ENCODE measurements around the gene PDGFC. TPM values are rescaled to one million over a fixed set of nuclear protein-coding genes. Genes with fewer than 3 reads are reported as not detected.

The PDGFC gene
- total RNA-seq, 1 experiment from 2014 or later, result 4.5 TPM

- no peak overlapping the region for H3K56ac ChIP-seq (ENCODE audit: insufficient read length, low read depth, low read length)
- WGBS (ENCODE audit: extremely low coverage, insufficient read length, low lambda C conversion rate), result no CpG with 5 or more reads among the region's 4 CpGs
- no peak overlapping the region for H3K27ac ChIP-seq (ENCODE audit: insufficient read length, low read depth, low read length)
- H2AFZ ChIP-seq (ENCODE audit: low read length), result no peak overlapping the region
- H3K23ac ChIP-seq (ENCODE audit: insufficient read length, low read depth, low read length), result no peak overlapping the region
- no peak overlapping the region for H3K4me2 ChIP-seq (ENCODE audit: insufficient read depth, insufficient read length, low read length)
- no peak overlapping the region for H2BK12ac ChIP-seq (ENCODE audit: insufficient read length, low read depth, low read length)
- no peak overlapping the region for H3K4ac ChIP-seq (ENCODE audit: low read depth, low read length)
- H4K91ac ChIP-seq (ENCODE audit: insufficient read length, low read depth, low read length), result no peak overlapping the region
- no peaks in the 10 kb centered on the region for H3K27me3 Mint-ChIP-seq (ENCODE audit: low read depth)
- TF ChIP-seq CTCF (conservative IDR thresholded peaks at IDR 0.05), result no peak
- H2AK5ac ChIP-seq (ENCODE audit: insufficient read length, low read length), result no peak overlapping the region
- no peaks in the 10 kb centered on the region for H3K79me1 ChIP-seq (ENCODE audit: insufficient read depth, low read depth, low read length, poor library complexity, severe bottlenecking)
- no peak overlapping the region for H2BK120ac ChIP-seq (ENCODE audit: low read depth, low read length, poor library complexity, severe bottlenecking)
- no peak overlapping the region for H3T11ph ChIP-seq (ENCODE audit: low read length)
- H3K18ac ChIP-seq (ENCODE audit: insufficient read length, low read depth, low read length), result no peak overlapping the region
- no peaks in the 10 kb centered on the region; a peak in 1 of 7 replicates for H3K36me3 Mint-ChIP-seq (ENCODE audit: insufficient read depth in 1 of 3, low read depth in 3 of 3)
- H3K4me1 ChIP-seq (ENCODE audit: insufficient read depth, low read length), result no peaks in the 10 kb centered on the region
- H3K9me3 Mint-ChIP-seq, result no peaks in the 10 kb centered on the region
- H3K4me3 Mint-ChIP-seq, result no peak overlapping the region
- H3K27ac Mint-ChIP-seq, result no peak overlapping the region
- peaks cover 6 to 7% of the 10 kb centered on the region in 2 experiments; a peak in 3 of 4 replicates for H3K4me1 Mint-ChIP-seq
- DNase-seq, result no peak
- H4K8ac ChIP-seq (replicated peaks; ENCODE audit: insufficient read length, low read depth, low read length), result no peak overlapping the region
- H3K9me3 ChIP-seq (ENCODE audit: control insufficient read depth, low read depth, low read length), result no peaks in the 10 kb centered on the region
- H4K20me1 ChIP-seq (ENCODE audit: control insufficient read depth, insufficient read depth, insufficient read length), result no peaks in the 10 kb centered on the region
- no peak overlapping the region for H2BK15ac ChIP-seq (ENCODE audit: low read depth, low read length)
- no peak overlapping the region for H3K9ac ChIP-seq (ENCODE audit: extremely low read depth, insufficient read length, low read length)
- no peak overlapping the region for H4K5ac ChIP-seq (ENCODE audit: insufficient read length, low read depth, low read length)
- no peak overlapping the region for H2BK5ac ChIP-seq (ENCODE audit: insufficient read length, low read length)
- no peak overlapping the region for H3K14ac ChIP-seq (ENCODE audit: insufficient read depth, low read length)
- H3K23me2 ChIP-seq (ENCODE audit: insufficient read length, low read depth, low read length, poor library complexity, severe bottlenecking), result no peaks in the 10 kb centered on the region
- H2BK20ac ChIP-seq (ENCODE audit: low read depth, low read length, poor library complexity, severe bottlenecking), result no peak overlapping the region
- H3K27me3 ChIP-seq (ENCODE audit: insufficient read depth, low read length), result no peaks in the 10 kb centered on the region
- no peaks in the 10 kb centered on the region for H3K79me2 ChIP-seq (ENCODE audit: insufficient read depth, low read length)
These were observed 260.4 kb downstream of the PDGFC start for GRCh38 chr4:156711193-156711590.

Other genes starting within 250 kb of the PDGFC start
- 0.50 and 0.70 TPM in 2 replicates for gene GLRB, start 104.4 kb upstream of the PDGFC start, total RNA-seq (2021)
- not detected in 2 replicates for gene GRIA2, start 248.9 kb upstream of the PDGFC start, total RNA-seq (2021)